ENCODE measurements around the gene TAF8.

DNA sequence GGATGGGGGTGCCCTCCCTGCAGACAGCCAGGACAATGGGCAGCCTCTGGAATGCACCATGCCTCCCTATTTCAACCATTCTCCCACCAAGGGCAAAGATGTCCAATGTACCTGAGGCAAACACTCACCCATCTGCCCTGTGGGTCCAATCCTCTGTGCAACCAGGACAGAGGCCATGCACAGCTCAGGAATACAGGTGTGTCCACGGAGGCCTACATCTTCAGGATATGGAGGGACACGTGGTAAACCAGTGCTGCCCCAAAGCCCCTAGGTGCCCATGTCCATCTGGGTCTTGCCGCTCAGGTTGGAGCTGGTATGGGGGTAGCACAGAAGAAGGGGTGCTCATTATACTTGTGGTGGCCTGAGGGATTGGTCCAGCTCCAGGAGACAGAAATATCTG, 20.4 kb upstream of the TAF8 start:
- TF ChIP-seq, protein P1, sequence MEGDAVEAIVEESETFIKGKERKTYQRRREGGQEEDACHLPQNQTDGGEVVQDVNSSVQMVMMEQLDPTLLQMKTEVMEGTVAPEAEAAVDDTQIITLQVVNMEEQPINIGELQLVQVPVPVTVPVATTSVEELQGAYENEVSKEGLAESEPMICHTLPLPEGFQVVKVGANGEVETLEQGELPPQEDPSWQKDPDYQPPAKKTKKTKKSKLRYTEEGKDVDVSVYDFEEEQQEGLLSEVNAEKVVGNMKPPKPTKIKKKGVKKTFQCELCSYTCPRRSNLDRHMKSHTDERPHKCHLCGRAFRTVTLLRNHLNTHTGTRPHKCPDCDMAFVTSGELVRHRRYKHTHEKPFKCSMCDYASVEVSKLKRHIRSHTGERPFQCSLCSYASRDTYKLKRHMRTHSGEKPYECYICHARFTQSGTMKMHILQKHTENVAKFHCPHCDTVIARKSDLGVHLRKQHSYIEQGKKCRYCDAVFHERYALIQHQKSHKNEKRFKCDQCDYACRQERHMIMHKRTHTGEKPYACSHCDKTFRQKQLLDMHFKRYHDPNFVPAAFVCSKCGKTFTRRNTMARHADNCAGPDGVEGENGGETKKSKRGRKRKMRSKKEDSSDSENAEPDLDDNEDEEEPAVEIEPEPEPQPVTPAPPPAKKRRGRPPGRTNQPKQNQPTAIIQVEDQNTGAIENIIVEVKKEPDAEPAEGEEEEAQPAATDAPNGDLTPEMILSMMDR (IDR thresholded peaks at IDR 0.05): no peak
- no peak for TF ChIP-seq POLR2A (IDR thresholded peaks at IDR 0.05)
